Activated gamma-delta T cell treated with Interleukin-2 at 50 U/mL for 16 hours (primary cell): ENCODE measurements around the gene LRP1.

Experiments
- DNase-seq: peaks from one replicate; pipeline ENCODE4 v3.0.0-alpha.2; 2020

The LRP1 gene

DNA sequence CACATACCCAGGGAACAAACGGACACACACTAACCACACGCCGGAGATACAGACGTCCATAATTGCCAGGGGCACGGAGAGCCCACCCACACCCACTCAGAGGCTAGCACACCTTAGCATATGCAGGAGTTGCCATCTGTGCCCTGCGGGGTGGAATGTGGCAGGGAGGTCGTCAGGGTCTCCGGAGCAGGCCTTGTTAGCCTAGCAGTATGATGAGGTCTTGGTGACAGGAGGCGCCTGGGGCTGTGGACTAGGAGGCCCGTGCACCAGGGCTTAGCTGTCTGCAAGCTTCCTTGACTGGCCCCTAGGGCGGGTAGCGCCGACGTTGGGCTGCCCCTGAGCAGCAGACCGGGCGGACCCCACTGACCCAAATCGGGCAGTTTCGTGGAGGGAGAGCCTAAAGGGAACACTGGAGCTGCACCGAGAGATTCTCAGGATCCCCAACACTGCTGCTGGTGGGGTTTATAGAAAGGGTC lies 112.7 kb downstream of the LRP1 start:
- no peak for DNase-seq

DNA sequence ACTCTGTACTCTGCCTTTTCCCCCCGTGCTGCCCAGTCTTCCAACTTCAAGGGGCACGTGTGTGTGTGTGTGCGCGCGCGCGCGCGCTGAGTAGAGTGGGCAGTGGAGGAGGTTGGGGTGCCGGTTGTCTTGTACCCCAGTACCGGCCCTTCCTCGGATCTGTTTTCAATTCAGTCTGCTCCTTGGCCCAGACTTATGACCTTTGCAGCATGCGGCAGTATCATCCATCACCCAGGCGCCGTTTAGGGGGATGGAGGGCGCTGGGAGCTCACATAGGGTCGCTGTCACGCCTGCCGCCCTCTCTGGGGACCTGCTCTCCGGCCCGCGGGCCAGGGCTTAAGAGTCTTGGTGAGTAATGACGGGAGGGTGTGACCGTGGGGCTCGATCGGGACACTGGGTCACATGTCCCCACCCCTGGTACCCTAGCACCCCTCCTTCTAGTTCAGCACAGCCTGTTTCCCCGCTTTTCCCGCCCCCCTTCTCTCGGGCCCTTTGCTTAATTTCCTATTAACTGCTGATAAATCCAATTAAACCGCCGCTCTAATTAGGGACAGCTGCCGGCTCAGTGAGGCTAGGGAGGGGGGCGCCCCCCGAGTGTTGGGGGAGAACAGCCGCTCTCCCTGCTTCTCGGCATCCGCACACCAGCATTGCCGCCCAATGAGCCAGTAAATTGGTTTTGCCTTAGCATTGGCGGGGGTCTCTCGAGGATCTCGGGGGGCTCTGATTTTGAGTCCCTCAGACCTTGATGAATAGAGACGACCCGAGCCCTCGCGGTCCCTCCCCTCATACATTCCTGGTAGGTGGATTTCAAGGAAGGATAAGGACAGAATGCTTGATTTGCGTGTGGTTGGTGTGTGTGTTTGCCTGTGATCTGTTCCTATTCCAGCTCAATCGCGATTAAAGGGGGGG lies 113.4 kb downstream of the LRP1 start:
- DNase-seq, result no peak

- no peak for DNase-seq
These were observed 114.0 kb downstream of the LRP1 start for GRCh38 chr12:57242329-57242690.

DNA sequence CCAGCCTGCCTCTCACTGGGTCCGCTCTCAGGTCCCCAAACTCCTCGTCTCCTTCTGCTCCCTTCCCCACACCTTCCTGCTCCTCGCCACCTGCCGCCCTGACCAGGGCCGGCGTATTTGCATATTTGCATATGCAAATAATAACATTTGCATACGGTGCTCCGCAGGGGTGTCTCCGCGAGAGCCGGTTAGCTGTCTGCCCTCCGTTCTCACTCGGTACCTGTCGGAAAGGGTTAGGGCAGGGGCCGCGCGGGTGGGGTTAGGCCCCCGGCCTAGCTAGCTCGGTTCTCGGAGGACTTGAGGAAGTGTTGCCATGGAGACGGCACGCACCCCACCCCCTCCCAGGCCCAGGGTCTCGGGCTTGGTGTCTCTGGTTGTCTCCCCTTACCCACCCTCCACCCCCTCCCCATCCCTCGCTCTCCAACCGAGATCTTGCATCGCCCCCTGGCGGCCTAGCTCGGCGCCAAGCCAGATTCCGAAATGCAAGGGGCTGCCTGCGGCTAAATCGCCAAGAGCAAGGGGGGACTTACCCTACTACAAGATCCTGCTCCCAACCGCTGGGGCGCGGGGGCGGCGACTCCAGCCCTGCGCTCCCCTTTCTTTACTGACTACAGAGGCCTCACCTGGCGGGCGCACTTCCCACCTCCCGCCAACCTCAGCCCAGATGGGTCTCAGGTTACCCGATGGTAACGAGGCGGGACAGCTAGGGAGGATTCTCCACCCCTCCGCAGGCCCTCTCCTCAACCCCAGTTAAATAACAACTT lies 114.6 kb downstream of the LRP1 start:
- DNase-seq, result peak; percentile 62

GRCh38 chr12:57243521-57244311 lies 115.4 kb downstream of the LRP1 start:
- DNase-seq, result peak; percentile 79

- no peak for DNase-seq
These were observed 116.0 kb downstream of the LRP1 start for GRCh38 chr12:57244312-57244696.

- no peak for DNase-seq
These were observed 118.8 kb downstream of the LRP1 start for GRCh38 chr12:57247041-57247440.

GRCh38 chr12:57248934-57249742 lies 120.9 kb downstream of the LRP1 start:
- no peak for DNase-seq

- no peak for DNase-seq
These were observed 122.3 kb downstream of the LRP1 start for GRCh38 chr12:57250541-57250940.

DNA sequence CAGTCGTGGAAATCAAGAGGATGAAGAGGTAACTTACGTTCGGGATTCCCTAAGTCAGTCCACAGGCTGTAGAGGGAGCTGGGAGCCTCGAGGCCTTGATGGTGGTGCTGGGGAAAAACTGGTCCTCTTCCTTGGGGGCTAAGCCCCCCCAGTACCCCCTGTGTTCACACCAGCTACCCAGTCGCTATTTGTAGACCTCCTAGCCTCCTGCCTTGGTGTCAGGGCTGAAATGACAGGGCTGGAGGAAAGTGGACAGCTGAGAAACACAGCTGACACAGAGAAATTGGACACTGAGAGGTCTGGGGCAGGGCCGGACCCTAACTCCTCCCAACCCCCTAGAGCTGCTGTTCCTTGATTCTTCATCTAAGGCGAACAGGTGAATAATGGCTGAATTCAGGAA lies 122.7 kb downstream of the LRP1 start, which contains the start of gene STAC3:
Gene STAC3 (minus strand): TSS at position 232 of the 400 bp plus-strand sequence. CDS start 1,551 bp downstream, outside the sequence.
- no peak for DNase-seq

- DNase-seq, result no peak
These were observed 126.4 kb downstream of the LRP1 start for GRCh38 chr12:57254506-57255280.

- no peak for DNase-seq
These were observed 127.6 kb downstream of the LRP1 start for GRCh38 chr12:57255916-57256315.

- no peak for DNase-seq
These were observed 131.0 kb downstream of the LRP1 start for GRCh38 chr12:57258977-57259970.

- no peak for DNase-seq
These were observed 132.1 kb downstream of the LRP1 start for GRCh38 chr12:57260366-57260765.

GRCh38 chr12:57261428-57261865 lies 133.2 kb downstream of the LRP1 start:
- DNase-seq, result no peak

- DNase-seq, result no peak
These were observed 134.0 kb downstream of the LRP1 start for GRCh38 chr12:57262126-57262822.
